IPS-18a (cell line): ENCODE measurements around the gene ENPP1.
"Not testable (repeated sequence)": the region's sequence is repeated elsewhere in the genome, so short reads cannot be mapped to it uniquely, and the experiment has no call there.

Experiments used
- H3K27ac ChIP-seq: one replicate; pipeline ENCODE4 v1.5.1; 2013; ENCODE audit warnings: low read length
- H3K27me3 ChIP-seq: one replicate; pipeline ENCODE4 v1.6.1; 2013; ENCODE audit warnings: mild to moderate bottlenecking, low read length; ENCODE audit not compliant: control insufficient read depth, insufficient read depth
- H3K36me3 ChIP-seq: one replicate; pipeline ENCODE4 v1.6.1; 2013; ENCODE audit warnings: low read depth, low read length; ENCODE audit not compliant: control insufficient read depth
- H3K4me1 ChIP-seq: one replicate; pipeline ENCODE4 v1.6.1; 2013; ENCODE audit warnings: low read depth, low read length; ENCODE audit not compliant: control insufficient read depth
- H3K4me3 ChIP-seq: one replicate; pipeline ENCODE4 v1.5.1; 2013; ENCODE audit warnings: low read length
- H3K9ac ChIP-seq: one replicate; pipeline ENCODE4 v1.6.1; 2013; ENCODE audit warnings: mild to moderate bottlenecking, low read length, moderate library complexity
- H3K9me3 ChIP-seq: one replicate; pipeline ENCODE4 v1.6.1; 2013; ENCODE audit warnings: low read depth, low read length; ENCODE audit not compliant: control insufficient read depth

ENPP1 gene

GRCh38 chr6:131909408-131910218, 101.8 kb downstream of the ENPP1 start:
- H3K27ac ChIP-seq, result no peak overlapping the region
- H3K4me1 ChIP-seq, result peaks cover 9% of the 10 kb centered on the region
- H3K27me3 ChIP-seq, result no peaks in the 10 kb centered on the region
- H3K9ac ChIP-seq, result no peak overlapping the region
- peaks cover 48% of the 10 kb centered on the region for H3K36me3 ChIP-seq
- no peak overlapping the region for H3K4me3 ChIP-seq
- H3K9me3 ChIP-seq, result no peaks in the 10 kb centered on the region

- no peak overlapping the region for H3K9ac ChIP-seq
- no peak overlapping the region for H3K4me3 ChIP-seq
- no peaks in the 10 kb centered on the region for H3K27me3 ChIP-seq
- H3K4me1 ChIP-seq, result peaks cover 9% of the 10 kb centered on the region
- peaks cover 53% of the 10 kb centered on the region for H3K36me3 ChIP-seq
- H3K9me3 ChIP-seq, result peaks cover 3% of the 10 kb centered on the region
- H3K27ac ChIP-seq, result no peak overlapping the region
Observed at GRCh38 chr6:131910219-131910589, 102.4 kb downstream of the ENPP1 start.

GRCh38 chr6:131910956-131911355, 103.1 kb downstream of the ENPP1 start:
- no peak overlapping the region for H3K27ac ChIP-seq
- H3K4me1 ChIP-seq, result peaks cover 9% of the 10 kb centered on the region
- no peaks in the 10 kb centered on the region for H3K27me3 ChIP-seq
- no peak overlapping the region for H3K9ac ChIP-seq
- H3K4me3 ChIP-seq, result no peak overlapping the region
- peaks cover 3% of the 10 kb centered on the region for H3K9me3 ChIP-seq
- peaks cover 59% of the 10 kb centered on the region for H3K36me3 ChIP-seq

- H3K4me3 ChIP-seq, result no peak overlapping the region
- H3K36me3 ChIP-seq, result peaks cover 64% of the 10 kb centered on the region
- H3K27me3 ChIP-seq, result no peaks in the 10 kb centered on the region
Observed at GRCh38 chr6:131911951-131912350, 104.1 kb downstream of the ENPP1 start.

GRCh38 chr6:131914234-131914633, 106.4 kb downstream of the ENPP1 start:
- Histone ChIP-seq H3K4me3 (no peak overlapping the region), H3K36me3 (peaks cover 63% of the 10 kb centered on the region), H3K27ac (no peak overlapping the region), H3K9me3 (peaks cover 16% of the 10 kb centered on the region), H3K9ac (no peak overlapping the region), H3K4me1 (peaks cover 3% of the 10 kb centered on the region), H3K27me3 (no peaks in the 10 kb centered on the region)

More at GRCh38 chr6:131911951-131912350, 104.1 kb downstream of the ENPP1 start:
- Histone ChIP-seq H3K9me3 (peaks cover 3% of the 10 kb centered on the region), H3K9ac (no peak overlapping the region), H3K4me1 (peaks cover 9% of the 10 kb centered on the region), H3K27ac (no peak overlapping the region)

- Histone ChIP-seq H3K4me1 (no peaks in the 10 kb centered on the region), H3K36me3 (peaks cover 57% of the 10 kb centered on the region)
Observed at GRCh38 chr6:131914967-131915751, 107.3 kb downstream of the ENPP1 start.

GRCh38 chr6:131916091-131916796, 108.4 kb downstream of the ENPP1 start:
- Histone ChIP-seq H3K36me3 (peaks cover 52% of the 10 kb centered on the region), H3K9me3 (peaks cover 16% of the 10 kb centered on the region)
- not testable (repeated sequence) for H3K4me3 ChIP-seq, H3K27me3 ChIP-seq, H3K9ac ChIP-seq, H3K27ac ChIP-seq, H3K4me1 ChIP-seq

More at GRCh38 chr6:131914967-131915751, 107.3 kb downstream of the ENPP1 start:
- Histone ChIP-seq H3K27ac (no peak overlapping the region), H3K9me3 (peaks cover 16% of the 10 kb centered on the region), H3K4me3 (no peak overlapping the region), H3K9ac (no peak overlapping the region), H3K27me3 (no peaks in the 10 kb centered on the region)

- no peak overlapping the region for H3K4me3 ChIP-seq
- no peak overlapping the region for H3K9ac ChIP-seq
- H3K9me3 ChIP-seq, result peaks cover 16% of the 10 kb centered on the region
- peaks cover 46% of the 10 kb centered on the region for H3K36me3 ChIP-seq
- no peaks in the 10 kb centered on the region for H3K4me1 ChIP-seq
- no peak overlapping the region for H3K27ac ChIP-seq
- no peaks in the 10 kb centered on the region for H3K27me3 ChIP-seq
Observed at GRCh38 chr6:131916847-131917246, 109.0 kb downstream of the ENPP1 start.

- H3K4me3 ChIP-seq, result no peak overlapping the region
- no peaks in the 10 kb centered on the region for H3K27me3 ChIP-seq
- no peak overlapping the region for H3K27ac ChIP-seq
- H3K9ac ChIP-seq, result no peak overlapping the region
- H3K9me3 ChIP-seq, result peaks cover 16% of the 10 kb centered on the region
- H3K36me3 ChIP-seq, result peaks cover 43% of the 10 kb centered on the region
- H3K4me1 ChIP-seq, result no peaks in the 10 kb centered on the region
Observed at GRCh38 chr6:131917318-131917717, 109.5 kb downstream of the ENPP1 start.

GRCh38 chr6:131917763-131918649, 110.2 kb downstream of the ENPP1 start:
- Histone ChIP-seq H3K27ac (no peak overlapping the region), H3K4me3 (no peak overlapping the region), H3K36me3 (peaks cover 39% of the 10 kb centered on the region)

More at GRCh38 chr6:131917763-131918649, 110.2 kb downstream of the ENPP1 start:
- H3K4me1 ChIP-seq, result no peaks in the 10 kb centered on the region
- H3K9ac ChIP-seq, result no peak overlapping the region
- no peaks in the 10 kb centered on the region for H3K27me3 ChIP-seq
- H3K9me3 ChIP-seq, result peaks cover 16% of the 10 kb centered on the region
